BJ (cell line): Measurements from ENCODE around the gene USH2A. TPM values are rescaled to one million over a fixed set of nuclear protein-coding genes. Genes with fewer than 3 reads are reported as not detected.

Experiments
- CTCF ChIA-PET: fragments of 350-600 bp; formaldehyde crosslinking; extraction: SDS; loops from one replicate; lab custom pipeline; 2021; ENCODE audit warnings: antibody characterized with exemption, inconsistent platforms; lab: Yijun Ruan, JAX
- POLR2A ChIA-PET: fragments of 300-600 bp; sonication (Branson Sonifier 250); formaldehyde crosslinking; extraction: SDS; loops from one replicate; lab custom pipeline; 2021; ENCODE audit warnings: antibody characterized with exemption; lab: Charles Lee
- DNase-seq: peaks from one replicate; pipeline ENCODE4 v3.0.0-alpha.2; 2011; ENCODE audit warnings: low read depth
- H3K27me3 ChIP-seq: 2 replicates; pipeline ENCODE4 v1.6.0; 2011; ENCODE audit warnings: low read length; ENCODE audit not compliant: control insufficient read depth, insufficient read depth
- H3K36me3 ChIP-seq: 2 replicates; pipeline ENCODE4 v1.5.1; 2011; ENCODE audit warnings: low read length; ENCODE audit not compliant: control insufficient read depth, insufficient read depth
- H3K4me3 ChIP-seq: 2 replicates; pipeline ENCODE4 v1.5.1; 2011; ENCODE audit warnings: low read depth, mild to moderate bottlenecking, control low read depth, low read length
- CTCF ChIP-seq: IDR thresholded peaks from 2 replicates; pipeline ENCODE4 v1.5.1; 2011; ENCODE audit warnings: low read depth, mild to moderate bottlenecking, control low read depth, inconsistent platforms, low read length, moderate library complexity; ENCODE audit not compliant: insufficient read depth
- polyA plus RNA-seq: library from polyadenylated mRNA; depleted of rRNA; stranded (reverse); fragments of >200 nt; gene quantifications from 2 replicates; pipeline ENCODE4 v1.2.3, GENCODE V29; 2011

USH2A gene
- polyA plus RNA-seq, 1 experiment: under 0.01 TPM

- ChIA-PET CTCF (interaction anchor here (1.2 kb wide), 1 partner anchor 55 kb away, joined by 3 read pairs; no protein-coding TSS in a partner anchor), POLR2A (no interaction called here)
- no peaks in the 10 kb centered on the region for H3K27me3 ChIP-seq
- DNase-seq: no peak
- no peak overlapping the region for H3K4me3 ChIP-seq
- no peaks in the 10 kb centered on the region for H3K36me3 ChIP-seq
- no peak for TF ChIP-seq CTCF
Measured at GRCh38 chr1:216175714-216176113, 247.5 kb downstream of the USH2A start.

- no peak for TF ChIP-seq CTCF
- Histone ChIP-seq H3K27me3 (no peaks in the 10 kb centered on the region), H3K36me3 (no peaks in the 10 kb centered on the region), H3K4me3 (no peak overlapping the region)
- ChIA-PET CTCF (no interaction called here), POLR2A (no interaction called here)
- DNase-seq: no peak
Measured at GRCh38 chr1:216173376-216173995, 249.8 kb downstream of the USH2A start.

GRCh38 chr1:216169351-216169750 is 253.9 kb downstream of the USH2A start:
- no peak for TF ChIP-seq CTCF
- no peak for DNase-seq
- POLR2A ChIA-PET: no interaction called here
- H3K4me3 ChIP-seq: no peak overlapping the region
- CTCF ChIA-PET: no interaction called here
- no peaks in the 10 kb centered on the region for H3K27me3 ChIP-seq
- H3K36me3 ChIP-seq: no peaks in the 10 kb centered on the region

- no peaks in the 10 kb centered on the region for H3K36me3 ChIP-seq
- no peak for DNase-seq
- TF ChIP-seq CTCF: no peak
- POLR2A ChIA-PET: no interaction called here
- no peak overlapping the region for H3K4me3 ChIP-seq
- CTCF ChIA-PET: no interaction called here
- H3K27me3 ChIP-seq: no peaks in the 10 kb centered on the region
Measured at GRCh38 chr1:216168546-216168945, 254.7 kb downstream of the USH2A start.

GRCh38 chr1:216154063-216154462 is 269.2 kb downstream of the USH2A start:
- Histone ChIP-seq H3K27me3 (no peaks in the 10 kb centered on the region), H3K36me3 (no peaks in the 10 kb centered on the region), H3K4me3 (no peak overlapping the region)
- TF ChIP-seq CTCF: no peak
- CTCF ChIA-PET: interaction anchor here (0.9 kb wide), 1 partner anchor 1680 kb away, joined by 3 read pairs; no protein-coding TSS in a partner anchor
- POLR2A ChIA-PET: no interaction called here
- DNase-seq: no peak
